Measurements from ENCODE around the gene PDHA1. TPM values are rescaled to one million over a fixed set of nuclear protein-coding genes. Genes with fewer than 3 reads are reported as not detected.

PDHA1 gene
- total and polyA plus RNA-seq, 2 of the 8 experiments (the other 6 are each of a cell fraction or from before 2014, with no cell fraction given) = 128 to 225 TPM

GRCh38 chrX:19343085-19343534, 617 bp upstream of the PDHA1 start:
- Histone ChIP-seq H3K27ac (ENCODE audit: low read depth, low read length) (no peak overlapping the region), H2BK20ac (ENCODE audit: low read length) (no peak overlapping the region), H3K56ac (replicated peaks; ENCODE audit: insufficient read length, low read depth, low read length) (no peak overlapping the region), H4K8ac (ENCODE audit: extremely low read depth, insufficient read depth, low read length) (no peak overlapping the region), H2BK5ac (ENCODE audit: low read depth, low read length) (no peak overlapping the region), H3K23me2 (ENCODE audit: low read depth, low read length) (peaks cover 2% of the 10 kb centered on the region; the same call in 1 of the 2 replicates), H3K9ac (replicated peaks in 1 of 4; ENCODE audit: extremely low read depth in 1 of 4, low read depth in 3 of 4, low read length in 3 of 4) (peak overlapping the region in 2 of 4 experiments; percentile 37 to 63; a peak in 3 of 7 replicates), H3K23ac (ENCODE audit: insufficient read length) (no peak overlapping the region), H3K4ac (replicated peaks; ENCODE audit: insufficient read length, low read depth, low read length) (no peak overlapping the region), H3K4me1 (replicated peaks in 1 of 4; ENCODE audit: control insufficient read depth in 3 of 4, insufficient read depth in 4 of 4, low read length in 3 of 4) (peaks cover 0 to 3% (median 0%) of the 10 kb centered on the region in 4 experiments; a peak in 2 of 7 replicates), H2BK120ac (replicated peaks; ENCODE audit: low read depth, low read length) (no peak overlapping the region), H4K5ac (ENCODE audit: insufficient read length, low read depth, low read length) (peak overlapping the region; percentile 79), H2AFZ (ENCODE audit: low read length) (peak overlapping the region; percentile 41; the same call in 1 of the 2 replicates), H4K91ac (replicated peaks; ENCODE audit: insufficient read length, low read length) (no peak overlapping the region), H3K18ac (ENCODE audit: extremely low read depth, low read length) (no peak overlapping the region), H3K27me3 (replicated peaks in 1 of 4; ENCODE audit: control insufficient read depth in 3 of 4, extremely low read depth in 1 of 4, insufficient read depth in 3 of 4, low read length in 3 of 4) (no peaks in the 10 kb centered on the region), H3K36me3 (ENCODE audit: control insufficient read depth in 2 of 4, insufficient read depth in 4 of 4, low read length in 3 of 4) (no peaks in the 10 kb centered on the region), H3K4me3 (ENCODE audit: extremely low read depth in 1 of 4, insufficient read depth in 2 of 4, low read depth in 3 of 4, low read length in 4 of 4) (peak overlapping the region; percentile 52 to 83 (median 68)), H2AK5ac (ENCODE audit: low read depth, low read length) (no peak overlapping the region), H3K14ac (ENCODE audit: insufficient read length) (no peak overlapping the region), H4K20me1 (replicated peaks in 1 of 2; ENCODE audit: control insufficient read depth in 1 of 2, insufficient read depth in 2 of 2, low read length in 2 of 2) (no peaks in the 10 kb centered on the region), H3K79me2 (ENCODE audit: control insufficient read depth in 1 of 2, insufficient read depth in 2 of 2, low read length in 2 of 2) (peaks cover 4 to 38% of the 10 kb centered on the region in 2 experiments; a peak in 3 of 4 replicates), H3K4me2 (ENCODE audit: insufficient read depth in 1 of 2, low read depth in 2 of 2, low read length in 2 of 2) (peak overlapping the region; percentile 72 to 86), H3K79me1 (ENCODE audit: low read depth, low read length) (no peaks in the 10 kb centered on the region; the same call in 1 of the 2 replicates), H2BK15ac (ENCODE audit: low read length) (no peak overlapping the region), H3K9me3 (ENCODE audit: insufficient read depth in 2 of 2, low read depth in 1 of 2, low read length in 1 of 2) (no peaks in the 10 kb centered on the region), H2BK12ac (ENCODE audit: low read depth, low read length) (no peak overlapping the region)
- DNase-seq (ENCODE audit: low read depth in 1 of 2, low spot score in 2 of 2) (no peak), FAIRE-seq (peak; percentile 78)
- 49% methylated on average over 10 of the region's 11 CpGs; no CpG with 5 or more reads in 1 of the 2 experiments for WGBS, 2 experiments (ENCODE audit: extremely low coverage in 1 of 2, insufficient coverage in 1 of 2, insufficient read length in 1 of 2, insufficient replicate concordance in 2 of 2, low coverage in 1 of 2, low lambda C conversion rate in 2 of 2, missing lambda C conversion rate in 1 of 2)
- CTCF ChIA-PET (ENCODE audit: partially characterized antibody) = interaction anchor here (0.7 kb wide), 1 partner anchor 428 kb away, joined by 3 read pairs; no protein-coding TSS in a partner anchor
- POLR2A ChIA-PET (ENCODE audit: partially characterized antibody) = no interaction called here
- TF ChIP-seq TEAD4 (IDR thresholded peaks at IDR 0.05; ENCODE audit: low read depth, low read length) (no peak), HDAC6 (IDR thresholded peaks at IDR 0.05; ENCODE audit: low read depth, low read length) (no peak), TAF1 (IDR thresholded peaks at IDR 0.05; ENCODE audit: low read depth, low read length) (no peak), YY1 (IDR thresholded peaks at IDR 0.05; ENCODE audit: low read depth, low read length) (no peak), SAP30 (IDR thresholded peaks at IDR 0.05; ENCODE audit: insufficient read depth, insufficient replicate concordance, low read length) (no peak), PHF8 (conservative IDR thresholded peaks at IDR 0.05; ENCODE audit: low read depth, low read length) (no peak), ASH2L (IDR thresholded peaks at IDR 0.05; ENCODE audit: low read length) (no peak), SUZ12 (IDR thresholded peaks at IDR 0.05; ENCODE audit: low read length) (no peak), SIX5 (IDR thresholded peaks at IDR 0.05; ENCODE audit: low read depth, low read length) (no peak), SP1 (IDR thresholded peaks at IDR 0.05; ENCODE audit: low read depth, low read length) (no peak), E2F6 (IDR thresholded peaks at IDR 0.05) (no peak), POU5F1 (IDR thresholded peaks at IDR 0.05; ENCODE audit: low read depth, low read length) (no peak), ZNF274 (IDR thresholded peaks at IDR 0.05; ENCODE audit: borderline replicate concordance, extremely low read depth, low read length) (no peak), POLR2A (IDR thresholded peaks at IDR 0.05; ENCODE audit: control extremely low read depth in 1 of 2, low read depth in 2 of 2, low read length in 2 of 2) (no peak)

All from H1 (cell line).